Measurements from ENCODE around the gene KCNJ3.

KCNJ3 gene

DNA sequence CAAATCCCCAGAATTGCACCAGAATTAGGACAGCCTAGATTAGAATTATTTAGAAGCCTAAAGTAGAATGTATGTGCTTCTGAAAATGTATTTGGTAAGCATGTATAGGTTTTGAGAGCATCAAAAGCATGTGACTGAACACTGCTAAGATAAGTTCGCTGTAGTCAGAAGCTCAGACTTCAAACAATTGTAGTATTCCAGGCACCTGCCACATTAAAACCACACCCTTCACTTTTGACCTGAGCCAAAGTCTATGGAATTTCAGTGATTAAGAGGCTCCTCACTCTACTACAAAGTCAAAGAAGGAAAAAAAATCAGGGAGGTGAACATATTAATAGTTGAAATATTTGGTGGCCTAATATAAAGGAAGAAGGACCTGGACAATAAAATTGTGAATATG, 8.2 kb downstream of the KCNJ3 start:
- TF ChIP-seq, protein P1, sequence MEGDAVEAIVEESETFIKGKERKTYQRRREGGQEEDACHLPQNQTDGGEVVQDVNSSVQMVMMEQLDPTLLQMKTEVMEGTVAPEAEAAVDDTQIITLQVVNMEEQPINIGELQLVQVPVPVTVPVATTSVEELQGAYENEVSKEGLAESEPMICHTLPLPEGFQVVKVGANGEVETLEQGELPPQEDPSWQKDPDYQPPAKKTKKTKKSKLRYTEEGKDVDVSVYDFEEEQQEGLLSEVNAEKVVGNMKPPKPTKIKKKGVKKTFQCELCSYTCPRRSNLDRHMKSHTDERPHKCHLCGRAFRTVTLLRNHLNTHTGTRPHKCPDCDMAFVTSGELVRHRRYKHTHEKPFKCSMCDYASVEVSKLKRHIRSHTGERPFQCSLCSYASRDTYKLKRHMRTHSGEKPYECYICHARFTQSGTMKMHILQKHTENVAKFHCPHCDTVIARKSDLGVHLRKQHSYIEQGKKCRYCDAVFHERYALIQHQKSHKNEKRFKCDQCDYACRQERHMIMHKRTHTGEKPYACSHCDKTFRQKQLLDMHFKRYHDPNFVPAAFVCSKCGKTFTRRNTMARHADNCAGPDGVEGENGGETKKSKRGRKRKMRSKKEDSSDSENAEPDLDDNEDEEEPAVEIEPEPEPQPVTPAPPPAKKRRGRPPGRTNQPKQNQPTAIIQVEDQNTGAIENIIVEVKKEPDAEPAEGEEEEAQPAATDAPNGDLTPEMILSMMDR (IDR thresholded peaks at IDR 0.05; ENCODE audit: low read depth, low read length): no peak
- DNase-seq (ENCODE audit: extremely low read depth, low read depth): no peak

DNA sequence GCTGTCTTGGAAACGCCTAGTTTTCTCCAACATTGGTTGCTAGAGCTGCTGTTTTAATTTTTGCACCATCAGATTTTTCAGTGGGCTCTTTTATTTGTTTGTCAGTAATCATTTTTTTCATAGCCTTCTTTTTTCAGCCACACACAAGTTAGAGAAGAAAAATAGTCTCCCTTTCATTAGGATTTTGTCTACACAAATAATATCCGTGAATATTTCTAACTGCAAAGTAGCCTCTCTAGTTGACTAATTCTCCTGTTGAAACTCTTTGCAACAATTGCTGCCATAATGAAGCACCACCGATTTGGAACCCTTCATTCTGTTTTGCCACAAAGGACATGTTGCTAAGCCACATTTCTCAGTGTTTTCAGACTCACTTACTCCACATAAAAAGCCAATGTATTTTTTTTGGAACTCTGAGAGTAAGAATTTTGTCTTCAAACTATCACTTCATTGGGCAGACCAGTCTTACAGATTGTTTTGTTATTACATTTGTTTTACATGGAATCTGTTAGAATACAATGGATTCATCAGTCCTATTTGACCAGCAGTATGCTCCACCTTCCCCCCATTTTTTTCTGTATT, 9.6 kb downstream of the KCNJ3 start:
- no peak for DNase-seq (ENCODE audit: extremely low read depth, low read depth)
- TF ChIP-seq, protein P1 (IDR thresholded peaks at IDR 0.05; ENCODE audit: low read depth, low read length): no peak

DNA sequence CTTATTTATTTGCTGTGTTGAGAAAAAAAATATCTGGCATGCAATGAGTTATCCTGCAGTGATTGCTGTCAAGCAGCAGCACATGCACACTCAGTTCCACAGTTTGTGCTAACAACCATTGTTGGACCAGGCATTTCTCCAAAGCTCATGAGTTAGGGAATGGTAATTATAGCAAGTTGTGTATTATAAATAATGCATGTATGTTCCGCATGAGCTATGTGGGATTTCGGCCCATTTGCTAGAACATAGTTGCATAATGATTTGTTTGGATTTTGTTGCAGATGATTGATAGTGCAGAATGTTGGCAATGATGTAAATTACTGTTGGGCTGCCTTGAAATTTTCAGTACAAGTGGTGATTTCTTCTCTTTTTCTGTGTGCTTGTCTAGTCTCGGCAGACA, 10.7 kb downstream of the KCNJ3 start:
- DNase-seq (ENCODE audit: extremely low read depth, low read depth): no peak
- TF ChIP-seq, protein P1 (IDR thresholded peaks at IDR 0.05; ENCODE audit: low read depth, low read length): no peak

DNA sequence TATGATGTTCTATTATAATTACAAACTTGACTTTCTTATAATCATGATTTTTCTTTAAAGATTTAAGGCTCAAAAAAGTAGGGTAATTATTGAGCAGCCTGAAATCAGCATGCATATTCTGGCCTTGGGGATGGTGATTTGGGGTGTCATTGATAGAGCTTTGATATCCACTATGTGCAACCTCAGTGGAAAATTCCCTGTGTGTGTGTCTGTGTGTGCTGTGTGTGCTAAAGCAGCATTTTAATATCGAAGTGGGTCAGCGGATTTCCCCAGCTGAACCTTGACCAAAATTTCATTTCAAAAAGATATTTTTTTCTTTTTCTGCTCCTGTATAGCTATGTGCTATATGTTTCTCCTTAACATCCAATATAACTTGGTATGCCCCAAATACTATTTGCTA, 11.6 kb downstream of the KCNJ3 start:
- DNase-seq (ENCODE audit: extremely low read depth, low read depth): no peak
- TF ChIP-seq, protein P1 (IDR thresholded peaks at IDR 0.05; ENCODE audit: low read depth, low read length): no peak

DNA sequence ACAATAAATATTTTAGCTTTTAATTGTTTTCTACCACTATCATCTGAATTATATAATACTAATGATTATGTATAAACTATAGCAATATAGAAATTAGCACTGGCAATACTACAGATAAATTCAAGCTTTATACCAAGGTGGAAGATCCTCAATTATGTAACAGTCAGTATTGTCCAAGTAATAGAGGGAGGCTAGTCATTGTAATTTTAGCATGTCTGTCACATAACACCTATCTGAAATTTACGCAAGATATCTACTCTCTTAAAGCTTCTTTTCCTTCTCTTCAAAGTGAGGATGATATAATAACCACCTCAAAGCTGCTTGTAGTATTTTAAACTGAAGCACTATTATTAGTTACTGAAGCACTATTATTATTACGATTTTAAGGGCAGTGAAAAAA, 12.2 kb downstream of the KCNJ3 start:
- TF ChIP-seq, protein P1 (IDR thresholded peaks at IDR 0.05; ENCODE audit: low read depth, low read length): no peak
- no peak for DNase-seq (ENCODE audit: extremely low read depth, low read depth)

DNA sequence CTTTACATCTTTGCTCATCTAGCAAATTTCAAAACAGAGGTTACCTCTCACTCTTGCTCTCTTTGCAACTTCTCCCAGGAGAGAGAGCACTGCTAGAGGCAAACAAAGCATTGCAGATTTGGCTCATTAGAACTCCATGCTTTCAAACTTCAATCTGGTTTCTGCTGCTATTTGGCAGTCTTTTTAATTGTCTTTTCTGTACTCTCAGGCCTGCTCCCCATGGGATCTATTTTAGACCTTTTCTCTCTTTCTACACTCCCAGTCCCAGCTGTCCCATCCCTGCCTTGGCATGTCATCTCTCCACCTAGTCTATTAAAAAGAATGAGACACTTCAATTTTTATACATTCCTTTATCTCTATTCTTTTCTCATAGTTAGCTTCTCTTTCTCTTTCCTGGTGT, 15.2 kb downstream of the KCNJ3 start:
- DNase-seq (ENCODE audit: extremely low read depth, low read depth): no peak
- TF ChIP-seq, protein P1 (IDR thresholded peaks at IDR 0.05; ENCODE audit: low read depth, low read length): no peak

DNA sequence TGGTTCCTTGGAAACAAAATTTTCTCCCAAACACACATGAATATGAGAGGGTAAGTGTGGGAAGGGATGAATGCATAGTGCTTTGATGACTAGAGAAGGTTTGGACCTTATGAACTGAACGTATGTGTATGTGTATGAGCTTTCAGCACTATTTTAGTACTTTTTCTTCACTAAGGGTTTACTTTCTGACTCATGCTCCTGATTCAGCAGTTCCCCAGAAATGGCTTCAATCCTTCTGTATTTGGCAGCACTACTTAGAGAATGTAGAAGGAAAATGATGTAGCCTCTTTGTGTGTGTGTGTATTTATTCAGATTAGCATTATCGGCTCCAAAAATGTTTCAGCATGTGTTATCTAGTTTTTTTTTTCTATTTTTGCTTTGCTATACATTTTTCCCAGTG, 22.2 kb downstream of the KCNJ3 start:
- DNase-seq (ENCODE audit: extremely low read depth, low read depth): no peak
- TF ChIP-seq, protein P1 (IDR thresholded peaks at IDR 0.05; ENCODE audit: low read depth, low read length): no peak

All from AG09319 (cell line).